Kidney (tissue), 22 donors: Measurements from ENCODE around the gene KNCN. TPM values are rescaled to one million over a fixed set of nuclear protein-coding genes. Genes with fewer than 3 reads are reported as not detected.

Source experiments
- DNase-seq, 5 donors: peaks; one replicate each; pipeline ENCODE4 v3.0.0-alpha.2; 2013 to 2020
- FAIRE-seq: peaks from 2 replicates; lab custom pipeline; 2012; peaks lifted over from hg19 to GRCh38; lab: Jason Lieb, UNC
- H3K27ac ChIP-seq, 2 donors: one replicate each; pipeline ENCODE4 v1.7.0; 2013; ENCODE audit warnings: low read depth in 2 of 2, low read length in 2 of 2, inconsistent platforms in 1 of 2
- H3K27me3 ChIP-seq: one replicate; pipeline ENCODE4 v1.7.1; 2013; ENCODE audit warnings: low read length, inconsistent platforms; ENCODE audit not compliant: control insufficient read depth, insufficient read depth
- H3K36me3 ChIP-seq, 3 donors: one replicate each; pipeline versions ENCODE4 v1.7.0 to v1.7.1; 2013; ENCODE audit warnings: low read length in 3 of 3, control low read depth in 1 of 3, inconsistent platforms in 1 of 3; ENCODE audit not compliant: insufficient read depth in 3 of 3, control insufficient read depth in 2 of 3
- H3K4me1 ChIP-seq, 3 donors: one replicate each; pipeline versions ENCODE4 v1.7.0 to v1.7.1; 2013; ENCODE audit warnings: low read length in 3 of 3, inconsistent platforms in 1 of 3, low read depth in 1 of 3; ENCODE audit not compliant: control insufficient read depth in 2 of 3, insufficient read depth in 2 of 3
- H3K4me3 ChIP-seq, 3 donors: one replicate each; pipeline versions ENCODE4 v1.7.0 to v1.8.1; 2013; ENCODE audit warnings: low read length in 3 of 3, control low read depth in 1 of 3, inconsistent platforms in 1 of 3
- H3K9ac ChIP-seq, 3 donors: one replicate each; pipeline versions ENCODE4 v1.7.0 to v1.7.1; 2013; ENCODE audit warnings: low read length in 3 of 3, control low read depth in 1 of 3, inconsistent platforms in 1 of 3
- H3K9me3 ChIP-seq, 3 donors: one replicate each; pipeline versions ENCODE4 v1.7.0 to v1.7.1; 2013; ENCODE audit warnings: low read length in 3 of 3, control low read depth in 1 of 3, inconsistent platforms in 1 of 3; ENCODE audit not compliant: control insufficient read depth in 2 of 3, insufficient read depth in 1 of 3
- intact Hi-C: fragments of 100-400 bp; cut with DNase I; formaldehyde crosslinking; loops from one replicate; pipeline ENCODE4 v1.11.1; 2022
- long read RNA-seq, 10 donors: library from polyadenylated mRNA in 1 of 10; unstranded in 1 of 10; transcript quantifications; one replicate each; pipeline ENCODE4 v2.0.0 and lab custom pipeline, GENCODE V29; 2021 to 2026
- polyA plus RNA-seq: library from polyadenylated mRNA; stranded (reverse); fragments of 350-450 nt; fragmentation: Illumina TruSeq; extraction: RNeasy Lipid Tissue Mini Kit (QIAGEN cat#74804); gene quantifications from one replicate; pipeline ENCODE4 v1.2.3, GENCODE V29; 2014; ENCODE audit warnings: low read depth, low replicate concordance; ENCODE audit not compliant: insufficient read depth
- total RNA-seq: library from RNA; stranded (reverse); fragmentation: NEBNext Ultra II Directional; extraction: Animal tissue kit (Norgen Biotek cat#: 25700); gene quantifications from one replicate; pipeline ENCODE4 v1.2.1, GENCODE V29; 2021
- TF ChIP-seq, protein P1 (sequence below): IDR thresholded peaks from 3 replicates; pipeline ENCODE4 v1.5.1; 2012; ENCODE audit warnings: mild to moderate bottlenecking, moderate library complexity, borderline replicate concordance; ENCODE audit not compliant: insufficient read depth; ENCODE audit errors: extremely low read depth
- donor health status: control.
- donor health status: control.
- donor health status: control.
- donor health status: control.
- donor health status: control.
- donor health status: DM: yes; HTN: yes; CAD: no.
- donor health status: Normal renal cell carcinoma (clear cell type).

The KNCN gene
- total RNA-seq: not detected
- not detected for polyA plus RNA-seq
- long read RNA-seq, donor 1: 0 reads
- long read RNA-seq, donor 2: 0 reads
- long read RNA-seq, donor 3: 0 reads
- long read RNA-seq, donor 4: 0 reads
- long read RNA-seq, donor 5: 0 reads
- long read RNA-seq, donor 6: 0 reads
- long read RNA-seq, donor 7: 0 reads
- long read RNA-seq, donor 8: 0 reads
- long read RNA-seq, donor 9: 0 reads
- long read RNA-seq, donor 10: 0 reads

DNA sequence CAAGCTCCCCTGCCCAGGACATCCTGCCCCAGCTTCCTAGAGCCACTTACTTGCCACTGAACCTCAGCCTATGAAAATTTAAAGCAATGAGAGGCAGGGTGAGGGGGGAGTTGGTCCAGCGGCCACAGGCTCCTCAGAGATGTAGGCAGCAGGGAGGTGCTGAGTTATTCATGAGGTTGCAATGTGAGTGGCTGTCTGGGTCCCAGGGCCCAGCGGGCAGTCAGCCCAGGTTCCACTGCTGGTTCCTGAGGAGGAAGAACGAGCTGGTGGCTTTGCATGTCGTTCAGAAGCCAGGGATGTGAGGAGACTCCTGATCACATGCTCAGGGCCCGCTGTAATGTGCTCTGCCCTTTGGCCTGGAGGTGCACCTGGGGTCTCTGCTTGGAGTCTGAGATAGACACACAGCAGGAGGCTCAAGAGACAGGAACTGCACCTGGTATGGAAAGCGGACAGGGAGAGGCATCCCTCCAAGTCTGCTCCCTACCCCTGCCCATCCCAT, at the start of gene KNCN:
Gene KNCN, minus strand, starts transcription at position 51 of the 499 bp plus-strand sequence. CDS start 432 bp downstream, outside the sequence.
- no peaks in the 10 kb centered on the region for H3K9me3 ChIP-seq
- H3K4me1 ChIP-seq: no peaks in the 10 kb centered on the region
- no peak within 1 kb of the TSS for H3K4me3 ChIP-seq
- no peak within 1 kb of the TSS for H3K9ac ChIP-seq
- intact Hi-C loops: no loop called here
- no peaks in the 10 kb centered on the region for H3K36me3 ChIP-seq
- no peak for DNase-seq
- no peaks in the 10 kb centered on the region for H3K27me3 ChIP-seq
- FAIRE-seq: no peak
- TF ChIP-seq, protein P1, sequence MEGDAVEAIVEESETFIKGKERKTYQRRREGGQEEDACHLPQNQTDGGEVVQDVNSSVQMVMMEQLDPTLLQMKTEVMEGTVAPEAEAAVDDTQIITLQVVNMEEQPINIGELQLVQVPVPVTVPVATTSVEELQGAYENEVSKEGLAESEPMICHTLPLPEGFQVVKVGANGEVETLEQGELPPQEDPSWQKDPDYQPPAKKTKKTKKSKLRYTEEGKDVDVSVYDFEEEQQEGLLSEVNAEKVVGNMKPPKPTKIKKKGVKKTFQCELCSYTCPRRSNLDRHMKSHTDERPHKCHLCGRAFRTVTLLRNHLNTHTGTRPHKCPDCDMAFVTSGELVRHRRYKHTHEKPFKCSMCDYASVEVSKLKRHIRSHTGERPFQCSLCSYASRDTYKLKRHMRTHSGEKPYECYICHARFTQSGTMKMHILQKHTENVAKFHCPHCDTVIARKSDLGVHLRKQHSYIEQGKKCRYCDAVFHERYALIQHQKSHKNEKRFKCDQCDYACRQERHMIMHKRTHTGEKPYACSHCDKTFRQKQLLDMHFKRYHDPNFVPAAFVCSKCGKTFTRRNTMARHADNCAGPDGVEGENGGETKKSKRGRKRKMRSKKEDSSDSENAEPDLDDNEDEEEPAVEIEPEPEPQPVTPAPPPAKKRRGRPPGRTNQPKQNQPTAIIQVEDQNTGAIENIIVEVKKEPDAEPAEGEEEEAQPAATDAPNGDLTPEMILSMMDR: no peak
- no peak within 1 kb of the TSS for H3K27ac ChIP-seq

DNA sequence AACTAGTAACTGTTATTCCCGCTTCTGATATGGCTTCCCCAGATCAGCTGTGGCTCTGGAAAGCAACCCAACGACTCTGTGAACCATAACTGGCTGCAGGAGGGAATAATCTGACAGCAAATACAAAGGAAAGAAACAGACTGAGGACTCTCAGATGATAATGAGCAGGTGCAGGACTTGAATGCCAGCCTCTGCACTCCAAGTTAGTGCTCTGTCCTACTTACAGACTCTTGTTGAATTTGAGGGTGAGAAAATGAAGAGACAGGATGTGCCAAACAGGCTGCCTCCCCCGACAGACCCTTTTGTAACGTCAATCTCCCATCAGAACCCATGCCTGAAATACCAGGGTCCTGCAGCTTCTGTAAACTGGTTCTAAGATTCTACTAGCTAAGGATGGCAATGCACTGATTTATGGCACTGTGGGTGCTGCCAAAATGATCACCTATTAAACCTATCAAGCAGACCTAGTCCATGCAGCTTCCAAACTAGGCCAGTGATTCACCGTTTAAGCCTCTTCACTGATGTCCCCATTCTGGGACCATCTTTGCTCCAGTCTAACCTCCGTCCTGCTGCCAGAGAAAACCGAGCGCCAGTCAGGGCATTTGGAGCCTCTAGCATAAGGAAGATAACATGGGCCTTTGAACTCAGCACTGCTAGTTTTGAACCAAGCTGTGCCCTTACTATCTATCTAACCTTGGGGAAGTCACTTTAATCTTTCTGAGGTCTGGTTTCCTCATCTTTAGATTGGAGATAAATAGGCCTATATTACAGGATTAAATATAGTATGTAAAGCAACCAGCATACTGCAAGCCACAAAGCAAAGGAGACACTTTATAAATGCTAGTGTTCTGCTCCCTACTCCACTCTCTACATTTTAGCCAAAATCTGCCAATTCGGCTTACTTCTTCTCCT, 47.9 kb upstream of the KNCN start:
- intact Hi-C loops: no loop called here
- no peak for FAIRE-seq
- Histone ChIP-seq H3K4me1 (peaks cover 0 to 6% (median 4%) of the 10 kb centered on the region in 3 donors), H3K36me3 (no peaks in the 10 kb centered on the region), H3K9me3 (no peaks in the 10 kb centered on the region), H3K4me3 (no peak overlapping the region), H3K27me3 (no peaks in the 10 kb centered on the region), H3K27ac (no peak overlapping the region), H3K9ac (no peak overlapping the region)
- no peak for DNase-seq
- TF ChIP-seq, protein P1: no peak

DNA sequence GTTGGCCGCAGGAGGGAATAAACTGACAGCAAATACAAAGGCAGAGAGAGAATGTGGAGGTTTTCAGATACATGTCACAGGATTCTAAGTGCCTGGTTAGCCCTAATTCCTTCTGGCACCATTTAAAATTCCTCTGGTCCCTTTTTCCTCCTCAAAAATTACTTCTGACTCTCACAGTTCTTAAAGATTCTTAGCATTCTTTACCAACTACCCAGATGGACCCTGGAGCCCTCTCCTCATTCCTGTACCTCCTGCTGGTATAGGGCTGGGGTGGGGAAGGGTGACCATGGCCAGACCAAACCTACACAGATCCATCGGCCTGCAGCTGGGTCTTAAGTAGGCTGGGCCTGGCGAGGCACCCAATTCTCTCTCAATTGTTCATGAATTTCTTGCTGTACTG, 45.4 kb upstream of the KNCN start:
- Histone ChIP-seq H3K4me1 (no peaks in the 10 kb centered on the region), H3K4me3 (no peak overlapping the region), H3K9ac (no peak overlapping the region), H3K27me3 (no peaks in the 10 kb centered on the region), H3K36me3 (peaks cover 0 to 12% (median 5%) of the 10 kb centered on the region in 3 donors), H3K9me3 (no peaks in the 10 kb centered on the region), H3K27ac (no peak overlapping the region)
- FAIRE-seq: no peak
- intact Hi-C loops: no loop called here
- TF ChIP-seq, protein P1: no peak
- no peak for DNase-seq
